ENCODE results near the gene TMEM129. TPM values are rescaled to one million over a fixed set of nuclear protein-coding genes. Genes with fewer than 3 reads are reported as not detected.
A peak's percentile ranks its signal among the peaks of the same experiment; 100 is the strongest.

Gene TMEM129
- total and polyA plus RNA-seq, 9 donors, result 5.6 to 43.2 (median 40.3) TPM

DNA sequence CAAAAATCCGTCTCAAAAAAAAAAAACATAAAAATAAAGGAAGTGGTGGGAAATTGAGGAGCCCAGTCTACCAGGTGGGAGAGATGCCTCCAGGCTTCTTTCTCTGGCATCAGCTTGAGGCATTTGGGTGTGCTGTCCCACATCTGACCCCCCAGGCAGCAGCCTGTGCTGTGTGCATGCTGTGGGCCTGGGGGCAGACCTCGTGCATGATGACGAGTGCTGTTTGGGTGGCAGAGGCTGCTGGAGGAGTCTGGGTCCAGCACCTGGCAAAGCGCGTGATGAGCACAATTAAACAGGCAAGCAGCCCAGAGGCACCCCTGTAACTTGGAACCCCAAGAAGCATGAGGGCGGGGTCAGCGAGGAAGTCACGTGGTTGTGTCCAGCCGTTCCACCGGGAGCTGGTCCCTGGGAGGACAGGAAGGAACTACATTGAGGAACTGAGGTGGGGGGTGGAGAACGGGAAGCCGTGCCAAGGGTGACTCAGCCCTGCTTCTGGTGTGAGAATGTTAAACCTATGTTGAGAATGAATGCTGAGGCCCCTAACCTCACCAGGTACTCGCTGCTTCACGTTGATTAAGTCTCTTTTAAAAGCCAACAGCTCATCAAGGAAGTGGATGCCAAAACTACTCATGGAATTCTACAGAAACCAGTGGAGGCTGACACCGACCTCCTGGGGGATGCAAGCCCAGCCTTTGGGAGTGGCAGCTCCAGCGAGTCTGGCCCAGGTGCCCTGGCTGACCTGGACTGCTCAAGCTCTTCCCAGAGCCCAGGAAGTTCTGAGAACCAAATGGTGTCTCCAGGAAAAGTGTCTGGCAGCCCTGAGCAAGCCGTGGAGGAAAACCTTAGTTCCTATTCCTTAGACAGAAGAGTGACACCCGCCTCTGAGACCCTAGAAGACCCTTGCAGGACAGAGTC is 6.3 kb upstream of the TMEM129 start:
- intact Hi-C loops (cut with DNase I), result loop anchor here in 3 of 4 donors (5.0 kb wide), 2 partner anchors 35 to 370 kb away; no protein-coding TSS in a partner anchor
- Histone ChIP-seq H3K4me3 (no peak overlapping the region), H3K4me1 (ENCODE audit: insufficient read depth) (no peaks in the 10 kb centered on the region), H3K9me3 (no peaks in the 10 kb centered on the region), H3K27ac (no peak overlapping the region), H3K27me3 (no peaks in the 10 kb centered on the region), H3K36me3 (no peaks in the 10 kb centered on the region)
- 68 to 74% (median 72%) methylated on average over 18 of the region's 18 CpGs for WGBS, 3 donors
- TF ChIP-seq, protein P1, sequence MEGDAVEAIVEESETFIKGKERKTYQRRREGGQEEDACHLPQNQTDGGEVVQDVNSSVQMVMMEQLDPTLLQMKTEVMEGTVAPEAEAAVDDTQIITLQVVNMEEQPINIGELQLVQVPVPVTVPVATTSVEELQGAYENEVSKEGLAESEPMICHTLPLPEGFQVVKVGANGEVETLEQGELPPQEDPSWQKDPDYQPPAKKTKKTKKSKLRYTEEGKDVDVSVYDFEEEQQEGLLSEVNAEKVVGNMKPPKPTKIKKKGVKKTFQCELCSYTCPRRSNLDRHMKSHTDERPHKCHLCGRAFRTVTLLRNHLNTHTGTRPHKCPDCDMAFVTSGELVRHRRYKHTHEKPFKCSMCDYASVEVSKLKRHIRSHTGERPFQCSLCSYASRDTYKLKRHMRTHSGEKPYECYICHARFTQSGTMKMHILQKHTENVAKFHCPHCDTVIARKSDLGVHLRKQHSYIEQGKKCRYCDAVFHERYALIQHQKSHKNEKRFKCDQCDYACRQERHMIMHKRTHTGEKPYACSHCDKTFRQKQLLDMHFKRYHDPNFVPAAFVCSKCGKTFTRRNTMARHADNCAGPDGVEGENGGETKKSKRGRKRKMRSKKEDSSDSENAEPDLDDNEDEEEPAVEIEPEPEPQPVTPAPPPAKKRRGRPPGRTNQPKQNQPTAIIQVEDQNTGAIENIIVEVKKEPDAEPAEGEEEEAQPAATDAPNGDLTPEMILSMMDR (IDR thresholded peaks at IDR 0.05), result no peak
- TF ChIP-seq EP300 (IDR thresholded peaks at IDR 0.05) (no peak), POLR2A (IDR thresholded peaks at IDR 0.05) (no peak)
- DNase-seq, result peak in 1 of 5 donors; percentile 30

DNA sequence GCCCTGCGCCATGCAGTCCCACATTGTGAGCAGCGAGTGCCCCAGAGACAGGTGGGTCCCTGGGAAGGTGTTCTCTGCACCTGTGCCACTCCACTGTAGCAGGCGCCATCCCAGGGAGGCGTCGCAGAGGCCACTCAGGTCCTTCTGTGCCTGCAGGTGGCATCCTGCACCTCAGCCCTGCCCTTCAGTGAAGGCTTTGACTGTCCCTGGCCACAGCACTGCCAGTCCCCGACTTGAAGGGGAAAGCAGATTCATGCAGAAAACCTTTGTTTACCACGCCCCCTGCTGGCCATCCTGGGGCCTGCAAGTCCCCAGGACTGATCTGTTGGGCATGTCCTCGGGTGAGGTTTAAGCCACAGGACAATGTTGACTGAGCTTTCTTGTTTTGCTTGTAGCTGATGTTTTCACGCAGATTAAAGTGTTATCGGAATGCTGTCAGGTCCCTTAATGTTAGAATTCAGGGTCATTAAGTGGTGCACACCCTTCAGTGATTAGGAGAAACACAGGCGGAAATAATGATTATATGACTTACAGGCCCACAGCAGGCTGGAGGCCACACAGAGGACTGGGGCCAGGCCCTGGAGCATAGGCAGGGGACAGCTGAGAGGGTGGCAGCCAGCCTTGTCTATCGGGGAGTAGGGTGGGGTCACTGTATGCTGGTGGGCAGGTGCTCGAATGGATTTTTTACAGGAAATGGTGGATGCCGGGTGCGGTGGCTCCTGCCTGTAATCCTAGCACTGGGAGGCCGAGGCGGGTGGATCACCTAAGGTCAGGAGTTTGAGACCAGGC is 5.2 kb upstream of the TMEM129 start:
- H3K27ac ChIP-seq, result no peak overlapping the region
- H3K4me3 ChIP-seq, result no peak overlapping the region
- DNase-seq, result peak; percentile 64 to 88 (median 84)
- intact Hi-C loops (cut with DNase I), result loop anchor here in 3 of 4 donors (5.0 kb wide), 2 partner anchors 34 to 369 kb away; no protein-coding TSS in a partner anchor
- no peaks in the 10 kb centered on the region for H3K9me3 ChIP-seq
- H3K27me3 ChIP-seq, result no peaks in the 10 kb centered on the region
- WGBS, 3 donors, result 61 to 65% (median 62%) methylated on average over 17 of the region's 17 CpGs
- TF ChIP-seq EP300 (IDR thresholded peaks at IDR 0.05), result no peak
- TF ChIP-seq POLR2A (IDR thresholded peaks at IDR 0.05), result no peak
- TF ChIP-seq, protein P1 (IDR thresholded peaks at IDR 0.05), result peak; percentile 77 to 80 (median 78)
- H3K36me3 ChIP-seq, result no peaks in the 10 kb centered on the region
- peaks cover 2% of the 10 kb centered on the region for H3K4me1 ChIP-seq (ENCODE audit: insufficient read depth)

DNA sequence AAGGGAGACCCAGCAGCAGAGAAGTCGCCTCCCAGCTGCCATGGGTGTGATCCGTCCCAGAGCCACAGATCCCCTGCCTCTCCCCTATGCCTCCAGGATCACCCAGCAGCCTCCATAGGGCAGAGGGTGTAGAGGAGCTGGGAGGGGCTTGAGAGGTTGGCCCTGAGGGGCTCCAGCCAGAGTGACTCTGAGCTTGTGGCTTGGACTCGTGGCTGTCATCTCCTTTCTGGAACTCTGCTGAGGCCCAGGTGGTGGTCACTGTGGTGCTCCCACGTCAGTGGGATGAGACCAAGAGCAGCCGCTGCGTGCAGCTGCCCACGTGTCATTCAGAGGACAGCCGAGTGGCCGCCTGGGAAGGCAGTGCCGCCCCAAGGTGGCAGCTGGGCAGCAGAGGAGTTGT is 4.4 kb upstream of the TMEM129 start:
- intact Hi-C loops (cut with DNase I), result loop anchor here (2.0 to 5.0 kb wide), 3 partner anchors 31 to 368 kb away; no protein-coding TSS in a partner anchor

More for the DNA sequence above, 4.4 kb upstream of the TMEM129 start:
- 85 to 92% (median 91%) methylated on average over 10 of the region's 10 CpGs for WGBS, 3 donors
- DNase-seq, result peak in 1 of 5 donors; percentile 13
- TF ChIP-seq, protein P1 (IDR thresholded peaks at IDR 0.05), result no peak
- TF ChIP-seq POLR2A (IDR thresholded peaks at IDR 0.05) (no peak), EP300 (IDR thresholded peaks at IDR 0.05) (no peak)
- no peaks in the 10 kb centered on the region for H3K36me3 ChIP-seq
- peaks cover 2% of the 10 kb centered on the region for H3K4me1 ChIP-seq (ENCODE audit: insufficient read depth)
- H3K4me3 ChIP-seq, result no peak overlapping the region
- H3K27me3 ChIP-seq, result no peaks in the 10 kb centered on the region
- H3K9me3 ChIP-seq, result no peaks in the 10 kb centered on the region
- no peak overlapping the region for H3K27ac ChIP-seq

All from ovary (tissue), 9 donors.